Measurements from ENCODE around the gene CFAP97D1.

DNA sequence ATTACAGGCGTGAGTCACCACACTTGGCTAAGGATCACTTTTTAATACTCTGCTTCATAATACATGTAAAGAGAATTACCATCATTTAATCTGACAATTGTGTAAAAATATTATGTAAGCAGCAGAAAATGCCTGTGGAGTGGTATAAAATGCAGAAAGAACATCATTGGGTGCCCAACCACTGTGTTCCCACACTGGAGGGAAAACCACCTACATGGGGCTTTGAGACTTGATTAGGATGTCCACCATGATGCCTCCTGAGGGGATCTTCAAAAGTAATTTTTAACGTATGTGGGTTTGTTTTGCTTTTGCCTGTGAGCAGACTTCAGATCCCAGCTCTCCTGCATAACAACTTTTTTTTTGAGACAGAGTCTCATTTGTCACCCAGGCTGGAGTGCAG is 18.8 kb downstream of the CFAP97D1 start:
- TF ChIP-seq, protein P1, sequence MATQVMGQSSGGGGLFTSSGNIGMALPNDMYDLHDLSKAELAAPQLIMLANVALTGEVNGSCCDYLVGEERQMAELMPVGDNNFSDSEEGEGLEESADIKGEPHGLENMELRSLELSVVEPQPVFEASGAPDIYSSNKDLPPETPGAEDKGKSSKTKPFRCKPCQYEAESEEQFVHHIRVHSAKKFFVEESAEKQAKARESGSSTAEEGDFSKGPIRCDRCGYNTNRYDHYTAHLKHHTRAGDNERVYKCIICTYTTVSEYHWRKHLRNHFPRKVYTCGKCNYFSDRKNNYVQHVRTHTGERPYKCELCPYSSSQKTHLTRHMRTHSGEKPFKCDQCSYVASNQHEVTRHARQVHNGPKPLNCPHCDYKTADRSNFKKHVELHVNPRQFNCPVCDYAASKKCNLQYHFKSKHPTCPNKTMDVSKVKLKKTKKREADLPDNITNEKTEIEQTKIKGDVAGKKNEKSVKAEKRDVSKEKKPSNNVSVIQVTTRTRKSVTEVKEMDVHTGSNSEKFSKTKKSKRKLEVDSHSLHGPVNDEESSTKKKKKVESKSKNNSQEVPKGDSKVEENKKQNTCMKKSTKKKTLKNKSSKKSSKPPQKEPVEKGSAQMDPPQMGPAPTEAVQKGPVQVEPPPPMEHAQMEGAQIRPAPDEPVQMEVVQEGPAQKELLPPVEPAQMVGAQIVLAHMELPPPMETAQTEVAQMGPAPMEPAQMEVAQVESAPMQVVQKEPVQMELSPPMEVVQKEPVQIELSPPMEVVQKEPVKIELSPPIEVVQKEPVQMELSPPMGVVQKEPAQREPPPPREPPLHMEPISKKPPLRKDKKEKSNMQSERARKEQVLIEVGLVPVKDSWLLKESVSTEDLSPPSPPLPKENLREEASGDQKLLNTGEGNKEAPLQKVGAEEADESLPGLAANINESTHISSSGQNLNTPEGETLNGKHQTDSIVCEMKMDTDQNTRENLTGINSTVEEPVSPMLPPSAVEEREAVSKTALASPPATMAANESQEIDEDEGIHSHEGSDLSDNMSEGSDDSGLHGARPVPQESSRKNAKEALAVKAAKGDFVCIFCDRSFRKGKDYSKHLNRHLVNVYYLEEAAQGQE (IDR thresholded peaks at IDR 0.05; ENCODE audit: insufficient read depth in 1 of 2, low read depth in 2 of 2, low read length in 2 of 2) = no peak
- no peak for TF ChIP-seq POLR2AphosphoS5 (IDR thresholded peaks at IDR 0.05; ENCODE audit: low read depth, low read length)

All from PFSK-1 (cell line).